ENCODE measurements around the gene CNPY1. TPM values are rescaled to one million over a fixed set of nuclear protein-coding genes. Genes with fewer than 3 reads are reported as not detected.

The CNPY1 gene
- total and polyA plus RNA-seq, 2 experiments from 2014 or later = not detected

DNA sequence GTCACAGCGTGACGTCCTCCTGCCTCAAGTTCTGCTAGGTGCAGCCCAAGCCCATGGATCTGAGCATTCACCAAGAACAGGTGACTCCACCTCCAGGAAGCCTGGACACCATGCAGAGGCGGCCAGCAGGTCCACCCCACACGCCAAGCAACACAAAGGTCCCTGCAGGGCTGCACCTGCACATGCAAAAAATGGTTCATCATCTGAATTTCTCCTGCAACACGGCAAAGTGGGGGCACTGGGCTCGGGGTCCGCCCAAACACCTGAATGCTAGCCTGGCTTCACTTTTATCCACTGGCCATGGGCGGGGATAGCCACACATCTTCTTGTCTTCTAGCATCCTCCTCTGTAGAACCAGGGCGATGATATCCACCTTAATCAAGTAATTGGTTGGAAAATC lies 28.9 kb downstream of the CNPY1 start:
- Histone ChIP-seq H3K27ac (no peak overlapping the region), H3K4me3 (no peak overlapping the region), H3K79me2 (ENCODE audit: insufficient read depth) (no peaks in the 10 kb centered on the region), H3K36me3 (ENCODE audit: low read depth) (no peaks in the 10 kb centered on the region), H3F3A (ENCODE audit: insufficient read depth) (no peaks in the 10 kb centered on the region), H3K27me3 (replicated peaks; ENCODE audit: insufficient read depth) (peaks cover 24% of the 10 kb centered on the region), H3K4me2 (ENCODE audit: unreplicated experiment) (no peak overlapping the region), H3K4me1 (ENCODE audit: insufficient read depth) (no peaks in the 10 kb centered on the region), H2AFZ (no peak overlapping the region), H4K20me1 (ENCODE audit: insufficient read depth) (no peaks in the 10 kb centered on the region), H3K9me3 (ENCODE audit: low read depth) (no peaks in the 10 kb centered on the region), H3K9me2 (ENCODE audit: insufficient read depth) (no peaks in the 10 kb centered on the region), H3K9ac (no peak overlapping the region)
- DNase-seq = no peak
- WGBS, 2 experiments (ENCODE audit: low coverage in 1 of 2, low lambda C conversion rate in 2 of 2, missing lambda C conversion rate in 2 of 2) = 33 to 36% methylated on average over 9 of the region's 9 CpGs
- TF ChIP-seq EZH2 (IDR thresholded peaks at IDR 0.05; ENCODE audit: insufficient read depth, poor library complexity, severe bottlenecking) (no peak), EZH2phosphoT487 (IDR thresholded peaks at IDR 0.05; ENCODE audit: insufficient read depth, low read depth) (no peak)
- in situ Hi-C loops (cut with MboI) = no loop called here

GRCh38 chr7:155516466-155516865 lies 29.9 kb downstream of the CNPY1 start:
- Histone ChIP-seq H3K4me1 (ENCODE audit: insufficient read depth) (no peaks in the 10 kb centered on the region), H3K79me2 (ENCODE audit: insufficient read depth) (no peaks in the 10 kb centered on the region), H3K27ac (no peak overlapping the region), H2AFZ (no peak overlapping the region), H3K36me3 (ENCODE audit: low read depth) (no peaks in the 10 kb centered on the region), H3K9me3 (ENCODE audit: low read depth) (no peaks in the 10 kb centered on the region), H3K27me3 (replicated peaks; ENCODE audit: insufficient read depth) (peaks cover 34% of the 10 kb centered on the region), H4K20me1 (ENCODE audit: insufficient read depth) (no peaks in the 10 kb centered on the region), H3K9me2 (ENCODE audit: insufficient read depth) (no peaks in the 10 kb centered on the region), H3K9ac (no peak overlapping the region), H3K4me3 (no peak overlapping the region), H3K4me2 (ENCODE audit: unreplicated experiment) (no peak overlapping the region), H3F3A (ENCODE audit: insufficient read depth) (no peaks in the 10 kb centered on the region)
- TF ChIP-seq EZH2 (IDR thresholded peaks at IDR 0.05; ENCODE audit: insufficient read depth, poor library complexity, severe bottlenecking) (no peak), EZH2phosphoT487 (IDR thresholded peaks at IDR 0.05; ENCODE audit: insufficient read depth, low read depth) (no peak)
- 57 to 59% methylated on average over 12 of the region's 12 CpGs for WGBS, 2 experiments (ENCODE audit: low coverage in 1 of 2, low lambda C conversion rate in 2 of 2, missing lambda C conversion rate in 2 of 2)
- in situ Hi-C loops (cut with MboI) = no loop called here
- DNase-seq = no peak

DNA sequence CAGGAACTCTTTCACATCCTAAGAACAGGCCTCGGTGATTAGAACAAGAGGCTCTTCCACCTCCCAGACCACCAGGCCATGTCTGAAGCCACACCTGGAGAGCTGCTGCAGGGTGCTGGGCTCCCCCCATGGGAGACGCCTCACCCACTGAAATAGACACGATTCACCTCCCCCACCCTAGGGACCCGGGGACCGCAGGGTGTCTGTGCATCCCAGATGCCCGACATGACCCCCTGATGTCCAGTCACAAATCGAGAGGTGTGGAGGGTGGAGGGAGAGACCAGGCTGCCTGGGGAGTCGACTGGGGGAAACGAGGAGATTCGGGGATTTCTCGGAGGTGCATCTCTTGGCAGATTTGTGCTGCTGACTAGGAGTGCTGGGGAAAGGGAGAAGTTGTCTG lies 31.0 kb downstream of the CNPY1 start:
- H2AFZ ChIP-seq = no peak overlapping the region
- no peak for DNase-seq
- H3K27me3 ChIP-seq (replicated peaks; ENCODE audit: insufficient read depth) = peaks cover 45% of the 10 kb centered on the region
- H4K20me1 ChIP-seq (ENCODE audit: insufficient read depth) = no peaks in the 10 kb centered on the region
- no peak overlapping the region for H3K27ac ChIP-seq
- H3F3A ChIP-seq (ENCODE audit: insufficient read depth) = no peaks in the 10 kb centered on the region
- H3K4me2 ChIP-seq (ENCODE audit: unreplicated experiment) = no peak overlapping the region
- H3K9ac ChIP-seq = no peak overlapping the region
- no peaks in the 10 kb centered on the region for H3K79me2 ChIP-seq (ENCODE audit: insufficient read depth)
- H3K9me2 ChIP-seq (ENCODE audit: insufficient read depth) = no peaks in the 10 kb centered on the region
- 36% methylated on average over 11 of the region's 11 CpGs for WGBS, 2 experiments (ENCODE audit: low coverage in 1 of 2, low lambda C conversion rate in 2 of 2, missing lambda C conversion rate in 2 of 2)
- in situ Hi-C loops (cut with MboI) = no loop called here
- H3K36me3 ChIP-seq (ENCODE audit: low read depth) = no peaks in the 10 kb centered on the region
- TF ChIP-seq EZH2phosphoT487 (IDR thresholded peaks at IDR 0.05; ENCODE audit: insufficient read depth, low read depth) = no peak
- TF ChIP-seq EZH2 (IDR thresholded peaks at IDR 0.05; ENCODE audit: insufficient read depth, poor library complexity, severe bottlenecking) = no peak
- H3K4me3 ChIP-seq = no peak overlapping the region
- no peaks in the 10 kb centered on the region for H3K4me1 ChIP-seq (ENCODE audit: insufficient read depth)
- no peaks in the 10 kb centered on the region for H3K9me3 ChIP-seq (ENCODE audit: low read depth)

GRCh38 chr7:155514296-155514695 lies 32.1 kb downstream of the CNPY1 start:
- H3K36me3 ChIP-seq (ENCODE audit: low read depth) = no peaks in the 10 kb centered on the region
- peaks cover 51% of the 10 kb centered on the region for H3K27me3 ChIP-seq (replicated peaks; ENCODE audit: insufficient read depth)
- no peaks in the 10 kb centered on the region for H3F3A ChIP-seq (ENCODE audit: insufficient read depth)
- no peak overlapping the region for H3K4me3 ChIP-seq
- H3K9ac ChIP-seq = no peak overlapping the region
- H3K4me2 ChIP-seq (ENCODE audit: unreplicated experiment) = no peak overlapping the region
- H2AFZ ChIP-seq = no peak overlapping the region
- TF ChIP-seq EZH2 (IDR thresholded peaks at IDR 0.05; ENCODE audit: insufficient read depth, poor library complexity, severe bottlenecking) (no peak), EZH2phosphoT487 (IDR thresholded peaks at IDR 0.05; ENCODE audit: insufficient read depth, low read depth) (no peak)
- WGBS, 2 experiments (ENCODE audit: low coverage in 1 of 2, low lambda C conversion rate in 2 of 2, missing lambda C conversion rate in 2 of 2) = 51 to 56% methylated on average over 8 of the region's 8 CpGs
- no peak for DNase-seq
- no peaks in the 10 kb centered on the region for H3K79me2 ChIP-seq (ENCODE audit: insufficient read depth)
- H3K9me2 ChIP-seq (ENCODE audit: insufficient read depth) = no peaks in the 10 kb centered on the region
- in situ Hi-C loops (cut with MboI) = no loop called here
- no peak overlapping the region for H3K27ac ChIP-seq
- H3K4me1 ChIP-seq (ENCODE audit: insufficient read depth) = no peaks in the 10 kb centered on the region
- H4K20me1 ChIP-seq (ENCODE audit: insufficient read depth) = no peaks in the 10 kb centered on the region
- no peaks in the 10 kb centered on the region for H3K9me3 ChIP-seq (ENCODE audit: low read depth)
